ENCODE results near the gene POLK.

POLK gene

DNA sequence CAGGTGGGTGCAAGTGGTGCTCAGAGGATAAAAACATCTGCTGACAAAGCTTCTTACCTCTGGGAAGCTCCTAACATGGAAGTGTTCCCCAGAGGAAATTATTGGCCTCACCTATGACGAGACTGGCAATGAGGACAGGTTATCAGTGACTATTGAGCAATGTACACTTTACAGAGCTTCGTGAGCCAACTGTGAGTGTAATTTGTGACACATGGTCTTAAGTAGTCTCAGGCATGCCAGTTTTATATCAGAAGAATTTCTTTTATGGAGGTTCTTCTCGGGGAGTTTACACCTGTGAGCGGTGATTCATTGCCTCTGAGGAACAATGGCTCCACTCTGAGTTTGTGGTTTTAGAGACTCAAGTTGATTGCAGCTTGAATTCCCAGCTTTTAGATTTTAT is 110.9 kb downstream of the POLK start:
- no peak for DNase-seq (ENCODE audit: low read depth)
- TF ChIP-seq, protein P1, sequence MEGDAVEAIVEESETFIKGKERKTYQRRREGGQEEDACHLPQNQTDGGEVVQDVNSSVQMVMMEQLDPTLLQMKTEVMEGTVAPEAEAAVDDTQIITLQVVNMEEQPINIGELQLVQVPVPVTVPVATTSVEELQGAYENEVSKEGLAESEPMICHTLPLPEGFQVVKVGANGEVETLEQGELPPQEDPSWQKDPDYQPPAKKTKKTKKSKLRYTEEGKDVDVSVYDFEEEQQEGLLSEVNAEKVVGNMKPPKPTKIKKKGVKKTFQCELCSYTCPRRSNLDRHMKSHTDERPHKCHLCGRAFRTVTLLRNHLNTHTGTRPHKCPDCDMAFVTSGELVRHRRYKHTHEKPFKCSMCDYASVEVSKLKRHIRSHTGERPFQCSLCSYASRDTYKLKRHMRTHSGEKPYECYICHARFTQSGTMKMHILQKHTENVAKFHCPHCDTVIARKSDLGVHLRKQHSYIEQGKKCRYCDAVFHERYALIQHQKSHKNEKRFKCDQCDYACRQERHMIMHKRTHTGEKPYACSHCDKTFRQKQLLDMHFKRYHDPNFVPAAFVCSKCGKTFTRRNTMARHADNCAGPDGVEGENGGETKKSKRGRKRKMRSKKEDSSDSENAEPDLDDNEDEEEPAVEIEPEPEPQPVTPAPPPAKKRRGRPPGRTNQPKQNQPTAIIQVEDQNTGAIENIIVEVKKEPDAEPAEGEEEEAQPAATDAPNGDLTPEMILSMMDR (conservative IDR thresholded peaks at IDR 0.05; ENCODE audit: low read depth, low read length) = no peak
- no peak overlapping the region for H3K4me3 ChIP-seq (ENCODE audit: low read depth, low read length)

DNA sequence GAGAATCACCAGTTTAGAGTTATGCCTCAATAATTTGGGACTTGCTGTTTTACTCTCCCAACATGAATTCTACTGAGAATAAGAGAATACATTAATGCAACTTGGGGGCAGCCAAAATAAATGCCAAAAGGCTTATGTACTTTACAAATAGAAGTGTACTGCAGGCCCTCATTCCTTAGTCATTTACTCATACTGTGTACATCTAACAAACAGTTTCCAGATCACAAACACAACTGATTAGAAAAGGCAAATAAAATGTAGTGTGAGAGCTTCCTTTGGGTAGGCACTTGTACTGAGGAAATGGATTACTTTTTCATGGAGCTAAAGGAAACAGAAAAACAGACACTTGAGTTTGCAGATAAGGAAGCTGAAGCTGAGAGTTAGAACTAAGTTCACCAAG is 112.2 kb downstream of the POLK start:
- no peak overlapping the region for H3K4me3 ChIP-seq (ENCODE audit: low read depth, low read length)
- DNase-seq (ENCODE audit: low read depth) = peak; percentile 60
- TF ChIP-seq, protein P1 (conservative IDR thresholded peaks at IDR 0.05; ENCODE audit: low read depth, low read length) = no peak

DNA sequence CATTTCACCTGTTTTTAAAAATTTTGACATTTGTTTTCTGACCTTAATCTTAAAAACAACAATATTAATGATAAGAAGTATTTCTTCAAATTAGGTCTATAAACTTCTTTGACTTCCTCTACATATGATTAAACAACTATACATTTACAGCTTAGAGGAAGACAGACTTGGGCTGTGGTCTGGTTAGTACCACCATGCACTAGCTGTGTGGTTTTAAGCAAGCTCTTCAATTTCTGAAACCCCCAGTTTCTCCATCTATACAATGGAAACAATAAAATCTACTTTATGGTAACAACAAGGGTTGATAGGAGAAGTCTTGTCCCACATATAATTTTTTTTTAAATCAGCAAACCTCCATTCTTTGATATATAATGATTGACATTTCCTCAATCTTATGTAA is 115.3 kb downstream of the POLK start:
- H3K4me3 ChIP-seq (ENCODE audit: low read depth, low read length) = no peak overlapping the region
- TF ChIP-seq, protein P1 (conservative IDR thresholded peaks at IDR 0.05; ENCODE audit: low read depth, low read length) = no peak
- no peak for DNase-seq (ENCODE audit: low read depth)

DNA sequence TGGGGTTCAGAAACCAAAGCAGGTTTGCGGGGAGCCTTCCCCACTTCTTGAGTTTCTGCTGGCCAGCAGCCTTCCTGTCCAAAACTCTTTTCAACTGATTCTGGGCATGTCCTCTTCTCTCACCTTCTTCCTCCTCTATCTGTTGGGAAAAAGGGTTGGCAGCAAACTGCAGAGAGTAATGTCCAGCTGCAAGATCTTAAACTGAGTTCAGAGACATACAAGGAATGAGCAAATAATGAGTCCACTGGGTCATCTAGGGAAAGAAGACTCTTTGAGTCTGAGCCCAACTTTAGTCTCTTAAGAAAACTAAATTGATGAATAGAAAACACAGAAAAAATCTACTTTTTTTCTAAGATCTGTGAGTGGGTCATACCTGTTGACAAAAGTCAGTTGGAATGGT is 116.1 kb downstream of the POLK start:
- no peak for DNase-seq (ENCODE audit: low read depth)
- no peak overlapping the region for H3K4me3 ChIP-seq (ENCODE audit: low read depth, low read length)
- TF ChIP-seq, protein P1 (conservative IDR thresholded peaks at IDR 0.05; ENCODE audit: low read depth, low read length) = no peak

DNA sequence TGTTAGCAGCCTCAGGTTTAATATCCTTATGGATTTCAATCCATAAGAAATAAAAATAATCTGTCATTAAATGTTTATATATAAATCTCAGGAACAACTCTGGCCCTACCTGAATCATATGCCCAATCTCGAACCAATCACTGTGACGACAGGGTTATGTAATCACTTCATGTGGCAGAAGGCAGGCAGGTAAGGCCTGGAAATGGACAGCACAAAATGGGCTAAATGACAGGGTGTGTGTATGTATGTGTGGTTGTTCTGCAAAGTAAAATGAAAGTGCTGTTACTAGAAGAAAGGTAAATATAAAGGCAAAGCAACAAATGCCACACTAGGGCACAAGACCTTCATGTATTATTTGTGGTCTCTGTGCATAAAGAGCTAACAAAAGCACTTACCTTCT is 119.2 kb downstream of the POLK start:
- H3K4me3 ChIP-seq (ENCODE audit: low read depth, low read length) = no peak overlapping the region
- DNase-seq (ENCODE audit: low read depth) = no peak
- TF ChIP-seq, protein P1 (conservative IDR thresholded peaks at IDR 0.05; ENCODE audit: low read depth, low read length) = no peak

DNA sequence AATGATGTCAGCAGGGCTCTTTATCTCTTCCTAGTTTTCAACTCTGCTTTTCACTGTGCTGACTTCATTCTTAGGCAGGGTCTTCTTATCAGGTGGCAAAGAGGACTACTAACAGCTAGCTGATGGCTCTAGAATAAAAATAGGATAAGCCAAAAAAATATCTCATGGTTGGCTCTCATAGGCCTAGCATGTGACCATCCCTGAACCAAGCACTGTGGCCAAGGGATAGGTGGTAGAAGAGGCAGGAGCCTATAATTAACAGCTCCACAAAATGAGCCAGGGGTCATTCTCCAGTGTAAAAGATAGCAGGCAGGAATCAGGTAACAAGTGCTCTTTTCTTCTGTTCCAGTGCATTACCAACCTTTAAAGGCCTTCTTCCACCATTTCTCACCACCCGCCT is 120.6 kb downstream of the POLK start:
- TF ChIP-seq, protein P1 (conservative IDR thresholded peaks at IDR 0.05; ENCODE audit: low read depth, low read length) = no peak
- no peak for DNase-seq (ENCODE audit: low read depth)
- H3K4me3 ChIP-seq (ENCODE audit: low read depth, low read length) = no peak overlapping the region

DNA sequence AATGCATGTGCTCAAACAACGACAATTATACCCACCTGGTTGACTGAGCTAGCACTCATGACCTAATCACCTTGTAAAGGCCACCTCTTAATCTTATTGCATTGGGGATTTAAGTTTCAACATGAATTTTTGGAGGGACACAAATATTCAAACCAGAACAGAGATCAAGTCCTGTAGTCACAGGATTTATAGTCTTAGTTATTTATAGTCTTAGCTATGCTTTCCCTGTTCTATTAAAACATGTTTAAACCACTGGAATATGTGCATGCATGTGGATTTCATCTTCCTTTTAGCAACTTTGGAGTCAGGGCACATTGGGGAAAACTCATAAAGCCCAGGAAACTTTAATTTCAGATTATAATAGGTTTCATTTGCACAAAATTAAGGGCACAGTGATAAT is 126.3 kb downstream of the POLK start:
- TF ChIP-seq, protein P1 (conservative IDR thresholded peaks at IDR 0.05; ENCODE audit: low read depth, low read length) = no peak
- DNase-seq (ENCODE audit: low read depth) = no peak
- H3K4me3 ChIP-seq (ENCODE audit: low read depth, low read length) = no peak overlapping the region
